ENCODE measurements around the gene GALM. TPM values are rescaled to one million over a fixed set of nuclear protein-coding genes. Genes with fewer than 3 reads are reported as not detected.

Gene GALM
- total RNA-seq, 3 donors from 2014 or later (not counting 1 experiment from before 2014, with no cell fraction given): 4.0 to 12.4 (median 11.0) TPM

DNA sequence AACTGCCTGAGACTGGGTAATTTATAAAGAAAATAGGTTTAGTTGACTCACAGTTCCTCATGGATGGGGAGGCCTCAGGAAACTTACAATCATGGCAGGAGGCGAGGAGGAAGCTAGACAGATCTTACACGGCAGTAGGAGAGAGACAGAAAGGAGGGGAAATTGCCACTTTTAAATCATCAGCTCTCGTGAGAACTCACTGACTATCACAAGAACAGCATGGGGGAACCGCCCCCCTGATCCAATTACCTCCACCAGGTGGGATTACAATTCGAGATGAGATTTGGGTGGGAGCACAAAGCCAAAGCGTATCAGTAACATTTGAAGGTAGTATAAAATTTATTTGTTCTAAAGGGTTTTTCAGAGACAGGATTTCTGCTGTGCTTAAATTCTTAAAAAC lies 5.4 kb downstream of the GALM start:
- no peak overlapping the region for H3K4me3 ChIP-seq (ENCODE audit: low read length)
- no peak for ATAC-seq
- H3K4me1 Mint-ChIP-seq: peaks cover 26 to 34% of the 10 kb centered on the region in 2 donors
- no peak overlapping the region for H3K27ac ChIP-seq (ENCODE audit: low read length)
- DNase-seq: no peak
- no peaks in the 10 kb centered on the region for H3K27me3 Mint-ChIP-seq (ENCODE audit: low read depth in 2 of 2)
- intact Hi-C loops (cut with micrococcal nuclease): no loop called here
- peak overlapping the region in 1 of 2 donors; percentile 9 for H3K27ac Mint-ChIP-seq
- peaks cover 22% of the 10 kb centered on the region for H3K4me1 ChIP-seq (ENCODE audit: control insufficient read depth, insufficient read depth, low read length)
- no peaks in the 10 kb centered on the region for H3K36me3 ChIP-seq (ENCODE audit: control insufficient read depth, insufficient read depth, low read length)
- 87% methylated on average over 5 of the region's 6 CpGs for WGBS (ENCODE audit: insufficient coverage)
- no peak overlapping the region for H3K4me3 Mint-ChIP-seq
- H3K27me3 ChIP-seq (ENCODE audit: control insufficient read depth, insufficient read depth, low read length): no peaks in the 10 kb centered on the region
- no peaks in the 10 kb centered on the region for H3K36me3 Mint-ChIP-seq
- TF ChIP-seq, protein P1, sequence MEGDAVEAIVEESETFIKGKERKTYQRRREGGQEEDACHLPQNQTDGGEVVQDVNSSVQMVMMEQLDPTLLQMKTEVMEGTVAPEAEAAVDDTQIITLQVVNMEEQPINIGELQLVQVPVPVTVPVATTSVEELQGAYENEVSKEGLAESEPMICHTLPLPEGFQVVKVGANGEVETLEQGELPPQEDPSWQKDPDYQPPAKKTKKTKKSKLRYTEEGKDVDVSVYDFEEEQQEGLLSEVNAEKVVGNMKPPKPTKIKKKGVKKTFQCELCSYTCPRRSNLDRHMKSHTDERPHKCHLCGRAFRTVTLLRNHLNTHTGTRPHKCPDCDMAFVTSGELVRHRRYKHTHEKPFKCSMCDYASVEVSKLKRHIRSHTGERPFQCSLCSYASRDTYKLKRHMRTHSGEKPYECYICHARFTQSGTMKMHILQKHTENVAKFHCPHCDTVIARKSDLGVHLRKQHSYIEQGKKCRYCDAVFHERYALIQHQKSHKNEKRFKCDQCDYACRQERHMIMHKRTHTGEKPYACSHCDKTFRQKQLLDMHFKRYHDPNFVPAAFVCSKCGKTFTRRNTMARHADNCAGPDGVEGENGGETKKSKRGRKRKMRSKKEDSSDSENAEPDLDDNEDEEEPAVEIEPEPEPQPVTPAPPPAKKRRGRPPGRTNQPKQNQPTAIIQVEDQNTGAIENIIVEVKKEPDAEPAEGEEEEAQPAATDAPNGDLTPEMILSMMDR (IDR thresholded peaks at IDR 0.05): no peak
- no peaks in the 10 kb centered on the region for H3K9me3 Mint-ChIP-seq
- no peaks in the 10 kb centered on the region for H3K9me3 ChIP-seq (ENCODE audit: control insufficient read depth, insufficient read depth, low read length)

DNA sequence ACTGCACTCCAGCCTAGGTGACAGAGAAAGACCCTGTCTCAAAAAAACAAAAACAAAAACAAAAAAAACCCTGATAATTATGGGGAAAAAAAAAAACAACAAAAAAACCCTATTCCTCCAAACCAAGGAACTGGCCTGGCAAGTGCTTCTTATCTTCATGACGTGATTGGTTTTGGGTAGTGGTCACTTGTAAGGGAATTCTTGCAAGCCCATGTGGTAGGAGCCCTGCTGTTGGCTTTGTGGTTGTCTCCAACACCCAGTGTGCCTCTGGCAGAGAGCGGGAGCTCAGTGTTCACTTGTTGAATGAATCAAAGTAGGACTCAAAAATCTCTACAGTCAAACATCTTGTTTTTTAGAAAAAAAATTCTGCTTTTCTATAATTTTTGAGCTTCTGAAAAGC lies 6.0 kb downstream of the GALM start:
- ATAC-seq: no peak
- H3K4me3 ChIP-seq (ENCODE audit: low read length): no peak overlapping the region
- intact Hi-C loops (cut with micrococcal nuclease): no loop called here
- H3K27me3 ChIP-seq (ENCODE audit: control insufficient read depth, insufficient read depth, low read length): no peaks in the 10 kb centered on the region
- H3K36me3 ChIP-seq (ENCODE audit: control insufficient read depth, insufficient read depth, low read length): peaks cover 3% of the 10 kb centered on the region
- H3K27ac ChIP-seq (ENCODE audit: low read length): no peak overlapping the region
- DNase-seq: no peak
- H3K4me1 Mint-ChIP-seq: peaks cover 23 to 31% of the 10 kb centered on the region in 2 donors
- no peaks in the 10 kb centered on the region for H3K27me3 Mint-ChIP-seq (ENCODE audit: low read depth in 2 of 2)
- no peaks in the 10 kb centered on the region for H3K9me3 ChIP-seq (ENCODE audit: control insufficient read depth, insufficient read depth, low read length)
- WGBS (ENCODE audit: insufficient coverage): 63% methylated on average over 2 of the region's 2 CpGs
- TF ChIP-seq, protein P1 (IDR thresholded peaks at IDR 0.05): no peak
- no peak overlapping the region for H3K4me3 Mint-ChIP-seq
- no peaks in the 10 kb centered on the region for H3K36me3 Mint-ChIP-seq
- no peak overlapping the region for H3K27ac Mint-ChIP-seq
- H3K9me3 Mint-ChIP-seq: no peaks in the 10 kb centered on the region
- peaks cover 16% of the 10 kb centered on the region for H3K4me1 ChIP-seq (ENCODE audit: control insufficient read depth, insufficient read depth, low read length)

DNA sequence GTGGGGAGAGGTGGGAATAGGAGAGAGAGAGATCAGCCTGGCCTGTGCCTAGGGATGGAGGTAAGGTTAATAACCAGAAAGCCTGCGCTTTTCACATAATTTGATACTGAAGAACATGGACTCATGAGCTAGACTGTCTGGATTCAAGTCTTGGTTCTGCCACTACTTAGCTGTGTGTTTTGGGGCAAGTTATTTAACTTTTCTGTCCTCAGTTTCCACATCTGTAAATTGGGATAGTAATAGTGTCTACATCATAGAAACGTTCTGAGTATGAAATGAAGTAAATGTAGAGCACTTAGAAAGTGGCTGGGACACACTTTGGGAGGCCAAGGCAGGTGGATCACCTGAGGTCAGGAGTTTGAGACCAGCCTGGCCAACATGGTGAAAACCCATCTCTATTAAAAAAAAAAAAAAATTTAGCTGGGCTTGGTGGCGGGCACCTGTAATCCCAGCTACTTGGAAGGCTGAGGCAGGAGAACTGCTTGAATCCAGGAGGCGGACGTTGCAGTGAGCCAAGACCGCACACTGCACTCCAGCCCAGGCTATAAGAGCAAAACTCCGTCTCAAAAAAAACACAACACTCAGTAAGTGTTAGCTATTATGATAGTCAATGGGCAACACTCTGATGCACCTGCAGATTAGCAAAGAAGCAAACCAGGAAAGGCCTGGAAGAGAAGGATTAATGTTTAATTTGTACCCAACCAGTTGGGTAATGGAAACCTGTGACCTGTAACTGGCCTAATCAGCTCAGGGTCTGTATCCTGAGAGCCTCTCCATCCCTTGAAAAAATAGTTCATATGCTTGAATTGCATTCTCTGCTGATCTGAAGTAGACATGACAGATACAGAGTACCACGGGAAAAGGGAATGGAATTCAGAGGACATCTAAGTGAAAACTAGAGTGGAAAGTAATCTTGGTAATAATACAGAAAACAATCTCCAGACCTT lies 6.8 kb downstream of the GALM start:
- H3K4me3 Mint-ChIP-seq: no peak overlapping the region
- no peaks in the 10 kb centered on the region for H3K9me3 ChIP-seq (ENCODE audit: control insufficient read depth, insufficient read depth, low read length)
- no peaks in the 10 kb centered on the region for H3K27me3 Mint-ChIP-seq (ENCODE audit: low read depth in 2 of 2)
- 97% methylated on average over 6 of the region's 8 CpGs for WGBS (ENCODE audit: insufficient coverage)
- intact Hi-C loops (cut with micrococcal nuclease): no loop called here
- H3K9me3 Mint-ChIP-seq: no peaks in the 10 kb centered on the region
- H3K4me3 ChIP-seq (ENCODE audit: low read length): no peak overlapping the region
- H3K27ac Mint-ChIP-seq: no peak overlapping the region
- no peak for ATAC-seq
- peaks cover 23 to 31% of the 10 kb centered on the region in 2 donors for H3K4me1 Mint-ChIP-seq
- peaks cover 3% of the 10 kb centered on the region for H3K36me3 ChIP-seq (ENCODE audit: control insufficient read depth, insufficient read depth, low read length)
- DNase-seq: no peak
- H3K27me3 ChIP-seq (ENCODE audit: control insufficient read depth, insufficient read depth, low read length): no peaks in the 10 kb centered on the region
- TF ChIP-seq, protein P1 (IDR thresholded peaks at IDR 0.05): no peak
- peaks cover 14% of the 10 kb centered on the region for H3K4me1 ChIP-seq (ENCODE audit: control insufficient read depth, insufficient read depth, low read length)
- no peak overlapping the region for H3K27ac ChIP-seq (ENCODE audit: low read length)
- no peaks in the 10 kb centered on the region for H3K36me3 Mint-ChIP-seq
